ENCODE results near the gene METTL27.
"Not testable (repeated sequence)": the region's sequence is repeated elsewhere in the genome, so short reads cannot be mapped to it uniquely, and the experiment has no call there.

- TF ChIP-seq CTCF, POLR2AphosphoS5, POLR2A (IDR thresholded peaks at IDR 0.05): not testable (repeated sequence)
These were observed 45.7 kb downstream of the METTL27 start for GRCh38 chr7:73796656-73797055.
